ENCODE data around the gene AP3D1.

The AP3D1 gene

GRCh38 chr19:2084993-2085720, 66.2 kb downstream of the AP3D1 start:
- DNase-seq (ENCODE audit: low read depth, low spot score): peak; percentile 92

DNA sequence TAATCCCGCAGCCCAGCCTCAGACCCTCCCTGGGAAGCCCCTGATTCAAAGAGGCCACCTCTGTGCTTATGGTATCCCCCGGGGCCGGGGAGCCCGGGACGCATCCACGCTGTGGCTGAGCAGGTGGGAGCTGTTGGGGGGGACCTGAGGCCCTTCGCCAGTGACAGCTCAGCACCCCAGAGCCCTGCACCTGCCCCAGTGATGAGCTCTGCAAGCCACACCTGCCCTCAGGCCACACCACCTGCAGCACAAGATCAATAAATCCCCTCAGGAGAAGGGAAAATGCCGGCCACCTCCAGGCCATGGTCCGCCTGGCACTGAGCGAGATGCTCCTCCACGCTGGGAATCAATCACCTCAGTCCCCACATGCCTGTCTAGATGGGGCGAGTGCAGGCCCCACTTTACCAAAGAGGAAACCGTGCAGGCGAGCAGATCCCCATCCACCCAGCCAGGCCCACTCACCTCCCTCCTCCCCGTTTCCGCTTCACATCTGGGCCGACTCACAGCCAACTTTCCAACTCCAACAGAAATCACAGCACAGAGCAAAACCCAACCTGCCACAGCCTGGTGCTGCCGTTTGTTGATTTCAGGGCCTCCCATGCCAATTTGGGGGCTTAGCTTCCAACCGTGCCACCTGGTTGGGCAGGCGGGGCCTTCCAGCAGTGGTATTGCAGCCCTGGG, 68.1 kb downstream of the AP3D1 start:
- peak; percentile 40 for DNase-seq (ENCODE audit: low read depth, low spot score)

GRCh38 chr19:2081873-2082810, 69.2 kb downstream of the AP3D1 start:
- no peak for DNase-seq (ENCODE audit: low read depth, low spot score)

DNA sequence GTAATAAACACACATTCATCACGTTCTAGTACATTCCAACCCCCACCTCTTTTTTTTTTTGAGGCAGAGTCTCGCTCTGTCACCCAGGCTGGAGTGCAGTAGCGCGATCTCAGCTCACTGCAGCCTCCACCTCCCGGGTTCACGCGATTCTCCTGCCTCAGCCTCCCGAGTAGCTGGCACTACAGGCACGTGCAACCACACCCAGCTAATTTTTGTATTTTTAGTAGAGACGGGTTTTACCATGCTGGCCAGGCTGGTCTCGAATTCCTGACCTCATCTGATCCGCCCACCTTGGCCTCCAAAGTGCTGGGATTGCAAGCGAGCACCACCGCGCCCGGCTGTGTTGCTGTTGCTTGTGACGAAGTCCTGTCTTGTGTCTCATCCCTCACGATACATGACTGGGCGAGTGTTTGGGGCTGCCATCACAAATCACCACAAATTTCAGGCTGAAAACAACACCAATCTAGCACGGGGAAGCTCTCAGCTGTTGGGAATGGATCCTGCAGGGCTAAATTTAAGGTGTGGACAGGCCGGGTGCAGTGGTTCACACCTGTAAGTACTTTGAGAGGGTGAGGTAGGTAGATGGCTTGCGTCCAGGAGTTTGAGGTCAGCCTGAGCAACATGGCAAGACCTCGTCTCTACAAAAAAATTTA, 70.9 kb downstream of the AP3D1 start:
- no peak for DNase-seq (ENCODE audit: low read depth, low spot score)

DNA sequence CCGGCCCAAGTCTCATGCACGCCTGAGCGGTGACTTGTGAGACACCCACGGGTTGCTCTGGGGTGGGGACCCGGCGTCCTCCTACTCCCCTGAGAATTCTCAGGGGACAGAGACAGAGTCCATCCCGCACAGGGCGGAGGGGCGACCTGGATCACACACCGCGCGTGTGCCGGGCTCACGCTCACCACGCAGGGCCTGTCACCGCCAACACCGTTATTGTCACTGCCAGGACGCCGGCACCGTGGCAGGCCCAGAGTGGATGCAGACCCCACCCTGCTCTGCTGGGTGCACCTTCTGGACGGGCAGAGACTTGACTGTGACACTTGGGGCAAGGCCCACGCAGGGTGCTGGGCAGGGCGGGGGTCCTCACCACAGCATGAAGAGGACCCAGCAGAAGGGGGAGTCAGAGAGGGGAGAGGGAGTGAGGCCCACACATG, 71.5 kb downstream of the AP3D1 start:
- DNase-seq (ENCODE audit: low read depth, low spot score): no peak

- DNase-seq (ENCODE audit: low read depth, low spot score): no peak
Measured at GRCh38 chr19:2079076-2079864, 72.1 kb downstream of the AP3D1 start.

DNA sequence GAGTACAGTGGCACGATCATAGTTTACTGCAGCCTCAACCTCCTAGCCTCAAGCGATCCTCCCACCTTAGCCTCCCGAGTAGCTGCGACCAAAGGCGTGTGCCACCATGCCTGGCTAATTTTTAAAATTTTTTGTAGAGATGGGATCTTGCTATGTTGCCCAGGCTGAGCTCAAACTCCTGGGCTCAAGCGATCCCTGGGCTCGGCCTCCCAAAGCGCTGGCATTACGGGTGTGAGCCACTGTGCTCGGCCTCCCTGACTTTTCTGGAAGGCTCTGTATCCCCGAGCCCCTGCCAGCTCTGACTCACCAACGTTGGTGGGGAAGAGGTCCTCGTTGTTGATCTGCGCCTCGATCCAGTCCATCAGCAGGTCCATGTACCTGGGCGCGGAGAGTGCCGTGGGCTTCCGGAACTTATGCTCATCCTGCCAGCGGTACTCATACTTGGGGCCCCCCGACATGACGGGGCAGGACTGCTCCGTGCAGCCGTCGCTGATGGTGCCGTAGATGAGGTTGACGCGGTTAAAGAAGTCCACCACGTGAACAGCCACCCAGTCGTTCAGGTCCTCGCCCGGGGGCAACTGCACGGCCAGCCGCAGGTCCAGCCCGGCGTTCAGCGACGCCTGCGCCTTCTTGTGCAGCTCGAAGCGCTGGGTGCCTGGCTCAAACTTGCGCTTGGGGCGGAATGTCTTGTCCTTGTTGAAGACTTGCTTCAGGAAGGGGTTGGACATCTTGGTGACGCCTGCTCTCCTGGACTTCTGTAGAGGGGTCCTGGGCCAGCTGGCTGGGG, 73.3 kb downstream of the AP3D1 start:
- DNase-seq (ENCODE audit: low read depth, low spot score): no peak

DNA sequence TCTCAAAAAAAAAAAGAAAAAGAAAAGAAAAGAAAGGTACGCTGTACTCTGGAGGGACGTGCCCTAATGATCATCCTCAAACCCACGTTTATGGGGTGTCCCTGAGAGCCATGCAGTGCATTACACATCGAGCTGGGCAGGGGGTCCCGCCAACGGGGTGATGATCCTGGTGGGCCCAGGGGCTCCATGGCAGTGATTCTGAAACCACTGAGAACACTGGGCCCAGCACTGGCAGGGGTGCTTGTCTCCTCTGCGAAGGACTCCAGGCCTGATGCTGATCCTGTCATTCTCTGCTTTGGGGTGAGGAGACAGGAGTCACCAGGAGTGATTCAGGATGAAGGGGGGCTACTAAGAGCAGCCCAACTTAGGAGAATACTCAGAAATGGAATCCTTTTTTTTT, 74.0 kb downstream of the AP3D1 start:
- no peak for DNase-seq (ENCODE audit: low read depth, low spot score)

DNA sequence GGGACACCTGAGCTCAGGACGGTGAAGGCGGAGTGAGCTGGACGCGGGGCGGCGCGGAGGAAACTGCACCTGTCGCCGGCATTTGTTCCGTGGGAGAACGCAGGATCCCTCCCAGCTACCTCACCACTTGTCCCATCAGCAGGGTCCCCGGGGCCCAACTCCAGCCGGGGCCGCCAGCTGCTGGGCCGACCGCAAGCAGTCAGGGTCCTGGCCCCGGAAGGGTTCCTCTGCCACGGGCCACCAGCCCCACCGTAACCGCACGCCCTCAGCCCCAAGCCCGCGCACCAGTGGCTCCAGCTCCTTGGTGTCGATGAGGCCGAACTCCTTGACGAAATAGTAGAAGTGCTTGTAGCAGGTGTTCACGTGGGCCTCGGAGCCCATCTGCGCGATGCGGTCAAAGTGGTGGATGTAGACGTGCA, 74.8 kb downstream of the AP3D1 start:
- no peak for DNase-seq (ENCODE audit: low read depth, low spot score)

DNA sequence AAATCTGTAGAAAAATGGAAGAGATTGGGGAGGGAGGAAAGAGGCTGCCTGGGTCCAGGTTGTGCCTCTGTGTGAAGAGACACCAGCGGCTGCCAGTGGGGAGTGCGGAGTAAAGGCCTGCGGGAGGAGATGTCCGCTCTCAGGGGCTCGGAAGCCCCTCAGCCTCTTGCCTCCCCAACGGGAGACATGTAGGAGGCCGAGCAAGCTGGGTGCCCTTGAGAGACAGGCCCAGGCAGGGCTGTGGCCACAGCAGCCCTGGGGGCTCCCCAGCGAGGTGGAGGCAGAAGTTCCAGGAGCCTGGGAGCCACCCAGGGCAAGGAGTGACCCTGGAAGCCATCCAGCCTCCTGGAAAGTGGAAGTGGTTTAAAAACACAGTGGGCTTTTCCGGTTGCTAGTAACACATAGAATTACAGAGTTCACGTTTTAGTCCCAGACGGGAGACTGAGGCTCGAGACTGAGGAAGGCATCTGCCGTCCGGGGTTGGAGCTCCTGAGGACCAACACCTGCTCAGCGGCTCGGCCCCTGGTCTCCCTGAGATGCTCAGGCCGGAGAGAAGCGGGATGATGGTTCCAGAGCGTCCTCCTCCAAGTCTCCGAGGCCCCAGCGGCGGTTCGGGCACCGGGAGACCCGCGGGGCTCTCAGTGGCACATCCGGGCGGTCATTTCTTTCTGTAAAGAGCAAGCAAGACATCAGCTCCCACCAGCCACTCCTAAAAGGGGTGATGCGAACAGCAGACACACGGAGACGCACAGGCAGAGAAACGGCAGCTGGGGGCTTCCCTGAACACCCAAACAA, 78.4 kb downstream of the AP3D1 start:
- no peak for DNase-seq (ENCODE audit: low read depth, low spot score)

DNA sequence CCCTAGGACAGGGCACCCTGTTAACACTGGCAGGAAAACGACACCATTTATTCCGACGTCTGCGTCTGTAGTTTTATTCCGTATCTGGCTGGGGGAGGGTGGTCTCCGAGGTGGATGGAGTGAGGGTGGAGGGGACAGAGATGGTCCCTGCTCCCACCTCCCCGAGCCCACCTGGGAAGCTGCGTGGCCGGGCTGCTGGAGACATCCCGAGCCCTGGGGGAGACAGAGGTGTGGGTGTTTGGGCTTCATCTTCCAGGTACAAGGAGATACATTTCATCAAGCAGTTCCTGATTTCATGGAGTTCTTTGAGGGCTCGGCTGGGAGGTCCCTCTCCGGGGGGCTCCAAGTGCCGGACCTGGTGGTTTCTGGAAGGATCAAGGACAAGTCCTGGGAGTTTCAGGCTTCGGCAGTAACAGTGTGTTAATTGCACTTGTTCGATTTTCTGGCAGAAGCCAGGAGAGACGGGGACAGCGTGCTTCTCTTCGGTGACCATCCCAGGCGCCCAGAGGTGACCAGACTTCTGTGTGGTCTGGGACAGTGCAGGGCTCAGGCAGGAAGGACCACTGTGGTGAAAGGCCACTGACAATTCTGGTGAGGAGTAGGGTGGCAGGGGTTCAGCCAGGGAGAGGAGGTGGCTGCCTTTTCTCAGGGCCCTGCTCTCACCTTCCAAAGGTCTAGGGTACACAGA, 80.2 kb downstream of the AP3D1 start:
- DNase-seq (ENCODE audit: low read depth, low spot score): no peak

DNA sequence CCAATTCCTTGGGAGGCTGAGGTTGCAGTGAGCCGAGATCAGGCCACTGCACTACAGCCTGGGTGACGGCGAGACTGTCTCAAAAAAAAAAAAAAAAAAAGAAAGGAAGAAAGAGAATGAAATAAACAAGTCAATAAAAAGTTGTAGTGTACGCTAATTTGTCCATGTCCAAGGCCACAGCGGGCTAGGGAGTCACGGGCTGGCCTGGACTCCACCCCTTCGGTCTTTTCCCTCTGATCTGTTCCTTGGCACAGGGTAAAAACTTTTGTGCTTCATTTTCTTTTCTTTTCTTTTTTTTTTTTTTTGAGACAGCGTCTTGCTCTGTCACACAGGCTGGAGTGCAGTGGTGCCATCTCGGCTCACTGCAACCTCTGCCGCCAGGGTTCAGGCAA, 80.9 kb downstream of the AP3D1 start:
- DNase-seq (ENCODE audit: low read depth, low spot score): no peak

DNA sequence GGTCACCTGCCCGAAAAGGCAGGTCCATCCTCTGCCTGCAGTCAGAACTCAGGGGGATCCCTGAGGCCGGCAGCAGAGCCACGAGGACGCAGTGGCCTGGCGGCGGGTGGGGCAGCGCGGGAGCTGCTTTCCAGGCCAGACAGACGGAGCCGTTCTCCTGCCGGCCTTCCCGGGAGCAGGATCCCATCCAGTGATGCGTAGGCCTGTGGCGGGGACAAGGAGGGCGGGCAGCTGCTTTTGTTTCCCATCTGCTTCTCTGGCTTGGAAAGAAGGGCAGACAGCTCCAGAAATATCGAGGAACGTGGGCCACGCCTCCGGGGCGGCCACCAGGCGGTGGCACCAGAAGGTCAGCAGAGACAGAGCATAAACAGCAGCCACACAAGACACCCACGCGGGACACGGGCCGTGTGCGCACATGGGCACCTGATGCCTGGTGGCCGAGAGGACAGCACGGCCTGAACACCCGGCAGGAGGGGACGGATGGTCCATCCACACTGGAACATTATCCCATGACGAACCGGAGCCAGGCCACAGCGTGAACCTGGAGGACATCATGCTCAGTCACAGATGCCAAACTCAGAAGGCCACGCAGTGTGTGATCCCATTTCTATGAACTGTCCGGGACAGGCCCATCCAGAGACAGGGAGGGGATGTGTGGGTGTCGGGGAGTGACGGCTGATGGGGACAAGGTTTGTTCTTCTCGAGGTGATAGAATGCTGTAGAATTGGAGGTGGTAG, 86.4 kb downstream of the AP3D1 start:
- DNase-seq (ENCODE audit: low read depth, low spot score): no peak

- no peak for DNase-seq (ENCODE audit: low read depth, low spot score)
Measured at GRCh38 chr19:2064395-2064787, 87.0 kb downstream of the AP3D1 start.

- no peak for DNase-seq (ENCODE audit: low read depth, low spot score)
Measured at GRCh38 chr19:2063824-2064223, 87.5 kb downstream of the AP3D1 start.

DNA sequence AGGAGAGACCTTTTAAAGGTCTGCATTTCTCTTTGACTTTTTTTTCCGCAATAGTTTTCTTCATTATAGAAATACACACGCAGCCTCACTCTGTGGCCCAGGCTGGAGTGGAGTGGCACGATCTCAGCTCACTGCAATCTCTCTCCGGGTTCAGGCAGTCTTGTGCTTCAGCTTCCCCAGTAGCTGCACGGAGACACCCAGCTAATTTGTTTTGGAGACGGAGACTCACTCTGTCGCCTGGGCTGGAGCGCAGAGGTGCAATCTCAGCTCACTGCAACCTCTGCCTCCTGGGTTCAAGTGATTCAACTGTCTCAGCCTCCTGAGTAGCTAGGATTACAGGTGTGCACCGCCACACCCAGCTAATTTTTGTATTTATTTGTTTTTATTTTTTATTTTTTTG, 88.6 kb downstream of the AP3D1 start:
- DNase-seq (ENCODE audit: low read depth, low spot score): no peak

DNA sequence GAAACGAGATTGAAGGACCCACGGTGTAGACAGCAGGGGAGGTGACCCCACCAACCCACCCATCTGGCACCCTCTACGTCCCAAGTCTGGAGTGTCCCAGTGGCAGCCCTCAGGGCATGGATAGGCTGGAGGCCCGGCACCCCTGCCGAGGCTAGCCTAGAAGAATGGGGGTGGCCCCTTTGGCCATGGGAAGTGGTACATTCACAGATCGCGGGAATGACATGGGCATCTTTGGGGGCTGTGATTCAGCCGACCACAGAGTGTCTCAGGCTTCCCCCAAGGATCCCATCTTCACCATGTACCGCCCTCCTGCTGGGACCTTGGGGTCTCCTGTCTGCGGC, 89.0 kb downstream of the AP3D1 start:
- DNase-seq (ENCODE audit: low read depth, low spot score): no peak

Data from activated CD4-positive, CD25-positive, alpha-beta regulatory T cell treated with anti-CD3 and anti-CD28 coated beads, Interleukin-2, amount 50 U/mL, for 16 hours (primary cell).